ENCODE measurements around the gene SOS2.

The SOS2 gene

DNA sequence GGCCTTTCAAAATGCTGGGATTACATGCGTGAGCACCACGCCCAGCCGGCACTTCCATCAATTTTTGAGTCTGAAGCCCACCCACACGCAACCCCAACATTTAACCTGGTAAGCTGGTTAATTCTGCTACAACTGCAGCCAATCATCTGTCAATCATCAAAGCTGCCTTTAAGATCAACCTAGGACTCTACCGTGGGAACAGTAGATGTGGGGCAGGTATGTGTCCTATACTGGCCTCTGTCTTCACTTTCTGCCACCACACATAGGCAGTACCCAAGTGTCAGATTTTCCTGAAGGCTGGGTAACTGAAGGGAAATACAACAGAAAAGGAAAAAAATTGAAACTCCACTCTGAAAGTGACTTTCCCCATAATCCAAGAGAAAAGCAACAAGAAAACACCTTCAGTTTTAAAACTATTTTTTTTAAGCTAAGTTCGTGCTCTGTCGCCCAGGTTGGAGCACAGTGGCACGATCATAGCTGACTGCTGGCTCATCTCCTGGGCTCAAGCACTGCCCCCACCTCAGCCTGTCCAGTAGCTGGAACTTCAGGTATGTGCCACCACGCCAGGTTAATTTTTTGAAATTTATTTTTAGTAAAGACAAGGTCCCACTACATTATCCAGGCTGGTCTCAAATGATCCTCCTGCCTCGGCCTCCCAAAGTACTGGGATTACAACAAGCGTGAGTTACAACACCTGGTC lies 137.2 kb downstream of the SOS2 start:
- TF ChIP-seq ZFX (IDR thresholded peaks at IDR 0.05; ENCODE audit: borderline replicate concordance): no peak
- no peak overlapping the region for H3K27ac ChIP-seq

DNA sequence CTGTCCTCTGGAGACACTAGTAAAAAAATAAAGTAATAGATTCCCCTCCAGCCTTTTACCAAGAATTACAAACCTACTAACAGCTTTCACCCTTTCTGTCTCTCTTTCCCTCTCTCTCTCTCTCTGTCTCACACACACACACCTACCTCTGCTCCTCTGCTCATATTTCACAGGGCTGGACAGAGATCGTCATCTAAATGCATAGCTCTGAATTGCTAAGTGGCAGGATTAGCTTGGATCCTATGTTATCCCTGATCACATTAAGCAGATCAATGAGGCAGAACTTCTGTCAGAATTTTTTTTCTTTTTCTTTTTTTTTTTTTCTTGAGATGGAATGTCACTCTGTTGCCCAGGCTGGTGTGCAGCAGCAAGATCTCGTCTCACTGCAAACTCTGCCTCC lies 137.9 kb downstream of the SOS2 start:
- TF ChIP-seq, protein P1, sequence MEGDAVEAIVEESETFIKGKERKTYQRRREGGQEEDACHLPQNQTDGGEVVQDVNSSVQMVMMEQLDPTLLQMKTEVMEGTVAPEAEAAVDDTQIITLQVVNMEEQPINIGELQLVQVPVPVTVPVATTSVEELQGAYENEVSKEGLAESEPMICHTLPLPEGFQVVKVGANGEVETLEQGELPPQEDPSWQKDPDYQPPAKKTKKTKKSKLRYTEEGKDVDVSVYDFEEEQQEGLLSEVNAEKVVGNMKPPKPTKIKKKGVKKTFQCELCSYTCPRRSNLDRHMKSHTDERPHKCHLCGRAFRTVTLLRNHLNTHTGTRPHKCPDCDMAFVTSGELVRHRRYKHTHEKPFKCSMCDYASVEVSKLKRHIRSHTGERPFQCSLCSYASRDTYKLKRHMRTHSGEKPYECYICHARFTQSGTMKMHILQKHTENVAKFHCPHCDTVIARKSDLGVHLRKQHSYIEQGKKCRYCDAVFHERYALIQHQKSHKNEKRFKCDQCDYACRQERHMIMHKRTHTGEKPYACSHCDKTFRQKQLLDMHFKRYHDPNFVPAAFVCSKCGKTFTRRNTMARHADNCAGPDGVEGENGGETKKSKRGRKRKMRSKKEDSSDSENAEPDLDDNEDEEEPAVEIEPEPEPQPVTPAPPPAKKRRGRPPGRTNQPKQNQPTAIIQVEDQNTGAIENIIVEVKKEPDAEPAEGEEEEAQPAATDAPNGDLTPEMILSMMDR (IDR thresholded peaks at IDR 0.05): no peak
- no peak for TF ChIP-seq ZFX (IDR thresholded peaks at IDR 0.05; ENCODE audit: borderline replicate concordance)
- H3K27ac ChIP-seq: no peak overlapping the region

DNA sequence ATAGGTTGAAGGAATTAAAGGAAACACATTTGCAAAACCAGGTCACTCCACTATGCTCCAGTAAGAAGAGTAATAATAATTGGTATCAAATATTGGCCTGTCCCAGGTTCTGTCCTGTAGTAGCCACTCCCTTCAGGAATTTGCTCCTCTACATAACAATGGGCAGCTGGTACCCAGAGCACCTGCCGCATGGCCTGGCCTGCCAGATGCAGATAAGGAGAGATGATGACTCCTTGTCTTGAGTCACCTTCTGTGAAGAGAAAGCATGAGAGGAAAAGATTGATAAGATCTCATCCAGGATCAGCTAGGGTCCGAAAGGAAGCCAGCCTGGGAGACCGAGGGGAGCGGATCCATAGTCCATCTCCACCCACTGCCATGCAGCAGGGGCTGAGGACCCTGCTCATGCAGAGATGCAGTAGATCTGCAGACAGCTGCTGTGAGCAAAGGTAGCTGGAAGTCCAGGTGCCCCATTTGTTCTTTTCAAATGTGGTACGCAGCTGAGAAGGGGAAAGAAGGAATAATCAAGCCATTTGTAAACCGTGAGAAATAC lies 139.3 kb downstream of the SOS2 start:
- TF ChIP-seq, protein P1 (IDR thresholded peaks at IDR 0.05): no peak
- no peak for TF ChIP-seq ZFX (IDR thresholded peaks at IDR 0.05; ENCODE audit: borderline replicate concordance)
- no peak overlapping the region for H3K27ac ChIP-seq

DNA sequence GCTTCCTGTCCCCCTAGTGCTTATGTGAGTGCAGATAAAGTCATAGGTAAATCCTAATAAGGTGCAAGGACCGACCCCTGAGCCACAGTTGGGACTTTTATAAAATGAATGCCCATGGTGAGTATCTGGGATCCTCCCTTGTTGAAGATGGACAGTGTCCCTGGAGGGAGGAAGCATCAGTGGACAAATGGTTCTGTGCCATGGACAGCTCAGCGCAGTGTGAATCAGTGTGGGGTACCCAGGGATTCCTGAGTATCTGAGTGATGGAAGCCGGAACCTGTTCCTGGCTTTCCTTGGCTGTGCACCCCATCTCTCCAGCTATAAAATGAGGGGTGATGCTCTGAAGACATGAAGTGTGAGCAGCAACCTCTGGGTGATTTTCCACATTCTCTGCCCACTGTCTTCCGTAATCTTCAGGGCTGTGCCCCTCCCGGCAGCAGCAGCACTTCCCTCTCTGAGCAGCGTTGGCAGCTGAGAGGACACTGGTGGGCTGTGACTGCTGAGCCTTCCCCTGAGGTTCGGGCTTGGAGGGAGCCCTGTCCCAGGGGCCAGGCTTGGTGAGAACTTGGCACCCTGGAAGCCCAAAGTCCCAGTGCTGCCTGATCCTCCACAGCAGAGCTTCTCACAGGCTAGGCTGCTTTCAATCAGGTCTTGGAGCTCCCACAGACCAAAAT lies 140.0 kb downstream of the SOS2 start:
- no peak for TF ChIP-seq ZFX (IDR thresholded peaks at IDR 0.05; ENCODE audit: borderline replicate concordance)
- TF ChIP-seq, protein P1 (IDR thresholded peaks at IDR 0.05): no peak

DNA sequence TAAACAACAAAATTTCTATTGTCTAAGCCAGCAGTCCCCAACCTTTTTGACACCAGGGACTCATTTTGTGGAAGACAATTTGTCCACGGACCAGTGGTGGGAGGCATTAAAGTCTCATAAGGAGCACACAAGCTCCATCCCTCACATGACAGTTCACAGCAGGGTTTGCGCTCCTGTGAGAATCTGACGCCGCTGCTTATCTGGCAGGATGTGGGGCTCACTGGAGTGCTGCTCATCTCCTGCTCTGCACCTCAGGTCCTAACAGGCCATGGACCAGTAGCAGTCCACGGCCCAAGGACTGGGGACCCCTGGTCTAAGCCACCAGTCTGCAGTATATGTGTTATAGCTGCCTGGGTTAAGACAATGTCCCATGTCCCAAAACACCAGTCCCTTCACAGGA lies 142.2 kb downstream of the SOS2 start:
- no peak overlapping the region for H3K27ac ChIP-seq
- TF ChIP-seq ZFX (IDR thresholded peaks at IDR 0.05; ENCODE audit: borderline replicate concordance): no peak
- TF ChIP-seq, protein P1 (IDR thresholded peaks at IDR 0.05): no peak

More for the DNA sequence above, 140.0 kb downstream of the SOS2 start:
- H3K27ac ChIP-seq: no peak overlapping the region

DNA sequence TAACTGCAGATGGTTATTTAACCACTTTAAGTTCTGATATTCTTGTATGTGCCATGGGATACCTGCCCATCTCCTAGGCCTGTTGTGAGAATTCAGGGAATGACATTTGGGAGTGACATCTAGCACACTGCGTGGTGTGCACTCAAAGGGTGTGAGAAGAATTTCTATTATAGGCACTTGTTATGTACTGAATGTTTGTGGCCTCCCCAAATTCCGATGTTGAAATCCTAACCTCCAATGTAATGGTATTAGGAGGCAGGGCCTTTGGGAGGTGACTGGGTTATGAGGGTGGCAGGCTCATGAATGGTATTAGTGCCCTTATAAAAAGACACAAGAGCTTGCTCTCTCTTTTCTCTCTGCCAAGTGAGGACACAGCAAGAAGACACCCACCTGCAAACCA lies 142.6 kb downstream of the SOS2 start:
- TF ChIP-seq, protein P1 (IDR thresholded peaks at IDR 0.05): no peak
- TF ChIP-seq ZFX (IDR thresholded peaks at IDR 0.05; ENCODE audit: borderline replicate concordance): no peak
- no peak overlapping the region for H3K27ac ChIP-seq

DNA sequence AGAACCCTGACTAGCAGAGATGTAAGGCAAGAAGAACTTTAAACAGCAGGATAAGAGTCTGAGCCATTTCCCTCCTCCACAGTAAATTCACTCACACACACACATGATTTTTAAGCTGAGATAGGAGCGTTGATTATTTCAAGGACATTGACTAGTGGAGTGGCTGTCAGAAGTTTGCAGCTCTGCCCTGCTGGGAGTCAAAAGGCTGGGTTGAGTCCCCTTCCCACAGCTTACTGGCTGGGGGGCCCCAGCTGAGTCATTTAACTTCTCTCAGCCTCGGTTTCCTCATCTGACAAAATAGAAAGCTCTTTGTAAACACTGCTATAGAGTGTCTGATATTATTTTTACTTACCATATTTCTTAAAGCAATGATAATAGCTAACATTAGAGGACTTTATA lies 143.3 kb downstream of the SOS2 start:
- no peak overlapping the region for H3K27ac ChIP-seq
- no peak for TF ChIP-seq ZFX (IDR thresholded peaks at IDR 0.05; ENCODE audit: borderline replicate concordance)
- TF ChIP-seq, protein P1 (IDR thresholded peaks at IDR 0.05): no peak
